BE2C (cell line): ENCODE results near the gene SLC25A17.
"Not testable (repeated sequence)": the region's sequence is repeated elsewhere in the genome, so short reads cannot be mapped to it uniquely, and the experiment has no call there.

Experiments
- DNase-seq: peaks from one replicate; pipeline ENCODE4 v3.0.0-alpha.2; 2020
- H3K27me3 ChIP-seq: fragments of 250-450 bp; sonication (Bioruptor Pico); 2 replicates; pipeline ENCODE4 v1.5.1; 2020; ENCODE audit warnings: mild to moderate bottlenecking
- H3K36me3 ChIP-seq: fragments of 250-450 bp; sonication (Bioruptor Pico); 2 replicates; pipeline ENCODE4 v1.5.1; 2020; ENCODE audit warnings: mild to moderate bottlenecking
- H3K4me1 ChIP-seq: fragments of 250-450 bp; sonication (Bioruptor Pico); 2 replicates; pipeline ENCODE4 v1.5.1; 2020
- H3K4me3 ChIP-seq: 2 replicates; pipeline ENCODE4 v1.5.1; 2011; ENCODE audit warnings: low read depth, low read length
- H3K9me3 ChIP-seq: fragments of 250-450 bp; sonication (Bioruptor Pico); 2 replicates; pipeline ENCODE4 v1.5.1; 2020
- TF ChIP-seq, protein P1 (sequence below): IDR thresholded peaks from 2 replicates; pipeline ENCODE4 v1.5.1; 2012; ENCODE audit warnings: mild to moderate bottlenecking, low read depth, low read length

Gene SLC25A17

DNA sequence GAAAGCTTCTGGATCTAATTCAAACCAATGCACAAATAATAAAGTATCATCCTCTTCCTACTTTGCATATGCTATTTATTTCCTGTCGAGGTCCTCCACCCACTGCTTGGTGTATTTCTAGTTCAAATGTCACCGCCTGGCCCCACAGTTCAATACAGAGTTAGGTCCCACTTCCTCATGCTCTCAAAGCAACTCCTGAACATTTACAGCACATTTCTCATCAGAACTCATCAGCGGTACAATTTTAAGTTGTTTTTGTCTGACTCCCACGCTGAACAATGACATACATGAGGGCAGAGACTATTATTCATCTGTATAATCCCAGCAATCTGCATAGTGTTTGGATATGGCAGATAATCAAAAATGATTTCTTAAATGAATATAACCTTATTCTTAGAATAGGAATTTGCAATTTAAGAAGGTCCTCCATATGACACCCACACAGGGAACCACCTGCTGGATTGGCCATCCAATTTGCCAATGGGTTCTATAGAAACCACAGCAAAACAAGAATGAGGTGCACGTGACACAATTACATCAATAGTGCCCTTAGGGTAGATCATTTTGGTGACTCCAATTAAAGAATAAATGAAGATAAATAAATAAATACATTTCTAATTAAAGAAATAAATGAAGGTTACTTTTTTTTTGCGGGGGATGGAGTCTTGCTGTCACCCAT, 54.2 kb downstream of the SLC25A17 start:
- Histone ChIP-seq H3K9me3 (no peaks in the 10 kb centered on the region), H3K4me3 (no peak overlapping the region), H3K27me3 (no peaks in the 10 kb centered on the region), H3K36me3 (peaks cover 2% of the 10 kb centered on the region), H3K4me1 (no peaks in the 10 kb centered on the region)
- no peak for DNase-seq
- TF ChIP-seq, protein P1, sequence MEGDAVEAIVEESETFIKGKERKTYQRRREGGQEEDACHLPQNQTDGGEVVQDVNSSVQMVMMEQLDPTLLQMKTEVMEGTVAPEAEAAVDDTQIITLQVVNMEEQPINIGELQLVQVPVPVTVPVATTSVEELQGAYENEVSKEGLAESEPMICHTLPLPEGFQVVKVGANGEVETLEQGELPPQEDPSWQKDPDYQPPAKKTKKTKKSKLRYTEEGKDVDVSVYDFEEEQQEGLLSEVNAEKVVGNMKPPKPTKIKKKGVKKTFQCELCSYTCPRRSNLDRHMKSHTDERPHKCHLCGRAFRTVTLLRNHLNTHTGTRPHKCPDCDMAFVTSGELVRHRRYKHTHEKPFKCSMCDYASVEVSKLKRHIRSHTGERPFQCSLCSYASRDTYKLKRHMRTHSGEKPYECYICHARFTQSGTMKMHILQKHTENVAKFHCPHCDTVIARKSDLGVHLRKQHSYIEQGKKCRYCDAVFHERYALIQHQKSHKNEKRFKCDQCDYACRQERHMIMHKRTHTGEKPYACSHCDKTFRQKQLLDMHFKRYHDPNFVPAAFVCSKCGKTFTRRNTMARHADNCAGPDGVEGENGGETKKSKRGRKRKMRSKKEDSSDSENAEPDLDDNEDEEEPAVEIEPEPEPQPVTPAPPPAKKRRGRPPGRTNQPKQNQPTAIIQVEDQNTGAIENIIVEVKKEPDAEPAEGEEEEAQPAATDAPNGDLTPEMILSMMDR: no peak

DNA sequence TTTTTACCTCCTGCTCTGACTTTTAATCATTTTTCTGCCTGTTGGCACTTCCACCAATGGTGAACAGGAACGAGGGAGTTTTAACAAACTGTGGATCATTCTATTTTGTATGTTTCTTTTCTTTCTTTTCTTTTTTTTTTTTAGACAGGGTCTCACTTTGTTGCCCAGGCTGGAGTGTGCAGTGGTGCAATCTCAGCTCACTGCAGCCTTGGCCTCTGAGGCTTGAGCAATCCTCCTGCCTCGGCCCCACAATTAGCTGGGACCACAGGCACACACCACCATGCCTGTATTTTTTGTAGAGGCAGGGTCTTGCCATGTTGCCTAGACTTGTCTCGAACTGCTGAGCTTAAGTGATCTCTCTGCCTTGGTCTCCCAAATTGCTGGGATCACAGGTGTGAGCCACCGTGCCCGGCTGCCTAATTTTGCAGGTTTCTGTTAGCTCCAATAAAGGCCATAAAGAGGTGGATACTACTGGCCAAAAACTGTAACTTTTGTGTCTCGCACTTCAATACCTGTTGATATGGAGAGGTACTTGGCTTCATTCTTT, 59.8 kb downstream of the SLC25A17 start:
- H3K4me3 ChIP-seq: no peak overlapping the region
- DNase-seq: no peak
- no peaks in the 10 kb centered on the region for H3K27me3 ChIP-seq
- H3K36me3 ChIP-seq: no peaks in the 10 kb centered on the region
- H3K4me1 ChIP-seq: no peaks in the 10 kb centered on the region
- TF ChIP-seq, protein P1: no peak
- no peaks in the 10 kb centered on the region for H3K9me3 ChIP-seq

DNA sequence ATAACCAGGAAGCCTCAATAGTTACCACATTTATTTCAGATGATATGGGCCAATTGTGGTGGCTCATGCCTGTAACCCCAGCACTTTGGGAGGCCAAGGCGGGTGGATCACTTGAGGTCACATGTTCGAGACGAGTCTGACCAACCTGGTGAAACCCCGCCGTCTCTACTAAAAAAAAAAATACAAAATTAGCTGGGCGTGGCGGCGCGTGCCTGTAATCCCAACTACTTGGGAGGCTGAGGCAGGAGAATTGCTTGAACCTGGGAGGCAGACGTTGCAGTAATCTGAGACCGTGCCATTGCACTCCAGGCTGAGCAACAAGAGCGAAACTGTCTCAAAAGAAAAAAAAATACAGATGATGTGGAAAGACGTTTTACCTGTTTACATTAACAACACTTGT, 60.3 kb downstream of the SLC25A17 start:
- not testable (repeated sequence) for H3K4me1 ChIP-seq, H3K9me3 ChIP-seq, H3K27me3 ChIP-seq, DNase-seq, H3K4me3 ChIP-seq, H3K36me3 ChIP-seq

DNA sequence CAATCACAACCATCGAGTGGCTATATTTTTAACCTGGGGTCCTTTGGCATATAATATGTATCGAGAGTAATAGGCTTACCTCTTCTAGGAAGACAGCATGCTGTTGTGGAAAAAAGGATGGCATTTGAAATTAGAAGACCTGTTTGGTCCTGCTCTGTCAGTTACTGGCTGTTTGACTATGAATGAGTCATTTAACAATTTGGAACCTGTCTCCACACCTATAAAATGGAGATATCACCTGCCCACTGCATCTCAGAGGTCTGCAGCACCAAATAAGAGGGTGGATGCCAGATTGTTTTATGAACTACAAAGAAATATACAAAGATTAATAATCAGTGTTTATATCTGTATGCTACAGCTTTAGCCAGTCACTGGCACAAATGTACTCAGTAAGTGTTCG, 60.8 kb downstream of the SLC25A17 start:
- no peaks in the 10 kb centered on the region for H3K4me1 ChIP-seq
- no peaks in the 10 kb centered on the region for H3K9me3 ChIP-seq
- DNase-seq: no peak
- H3K4me3 ChIP-seq: no peak overlapping the region
- H3K36me3 ChIP-seq: no peaks in the 10 kb centered on the region
- H3K27me3 ChIP-seq: no peaks in the 10 kb centered on the region
- TF ChIP-seq, protein P1: no peak

DNA sequence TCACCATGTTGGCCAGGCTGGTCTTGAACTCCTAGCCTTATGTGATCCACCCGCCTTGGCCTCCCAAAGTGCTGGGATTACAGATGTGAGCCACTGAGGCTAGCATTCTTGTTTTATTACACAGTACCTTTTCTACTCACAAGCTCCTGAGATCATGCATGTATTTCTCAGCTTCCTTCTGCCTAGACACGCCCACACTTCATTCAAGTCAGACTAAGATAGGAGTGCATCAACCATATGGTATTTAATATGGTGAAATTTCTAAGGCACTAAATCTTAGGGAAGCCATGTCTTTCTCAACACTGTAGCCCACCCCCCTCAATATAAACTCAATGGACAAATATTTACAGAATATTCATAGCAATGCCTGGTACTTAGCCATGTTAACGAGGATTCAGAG, 62.1 kb downstream of the SLC25A17 start:
- Histone ChIP-seq H3K4me1 (no peaks in the 10 kb centered on the region), H3K9me3 (no peaks in the 10 kb centered on the region), H3K27me3 (no peaks in the 10 kb centered on the region), H3K4me3 (no peak overlapping the region), H3K36me3 (no peaks in the 10 kb centered on the region)
- no peak for DNase-seq
- TF ChIP-seq, protein P1: no peak

DNA sequence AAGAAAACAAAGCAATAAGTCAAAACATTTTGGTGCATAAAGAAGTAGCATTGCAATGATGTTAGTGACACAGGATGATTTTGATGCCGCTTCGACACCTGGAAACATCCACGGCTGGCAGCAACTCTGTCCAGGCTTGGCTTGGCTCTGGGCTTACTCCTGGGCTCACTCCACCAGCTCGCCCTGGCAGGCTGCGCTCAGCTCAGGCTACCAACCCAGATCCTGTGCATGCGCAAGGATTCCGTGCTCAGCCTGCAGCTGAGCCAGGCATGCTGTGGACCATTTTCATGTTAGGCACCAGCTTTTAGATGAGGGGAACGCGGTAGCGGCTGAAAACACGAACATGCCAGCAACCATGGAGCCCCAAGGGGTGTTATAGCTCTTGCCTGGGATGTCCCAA, 66.0 kb downstream of the SLC25A17 start:
- TF ChIP-seq, protein P1: no peak
- DNase-seq: no peak
- Histone ChIP-seq H3K9me3 (no peaks in the 10 kb centered on the region; the same call in 1 of the 2 replicates), H3K4me1 (peaks cover 4% of the 10 kb centered on the region; the same call in 1 of the 2 replicates), H3K27me3 (no peaks in the 10 kb centered on the region), H3K36me3 (no peaks in the 10 kb centered on the region), H3K4me3 (no peak overlapping the region)
